ENCODE data around the gene STAM2. TPM values are rescaled to one million over a fixed set of nuclear protein-coding genes. Genes with fewer than 3 reads are reported as not detected.

The STAM2 gene
- total RNA-seq, 1 donor from 2014 or later: 35.3 TPM

DNA sequence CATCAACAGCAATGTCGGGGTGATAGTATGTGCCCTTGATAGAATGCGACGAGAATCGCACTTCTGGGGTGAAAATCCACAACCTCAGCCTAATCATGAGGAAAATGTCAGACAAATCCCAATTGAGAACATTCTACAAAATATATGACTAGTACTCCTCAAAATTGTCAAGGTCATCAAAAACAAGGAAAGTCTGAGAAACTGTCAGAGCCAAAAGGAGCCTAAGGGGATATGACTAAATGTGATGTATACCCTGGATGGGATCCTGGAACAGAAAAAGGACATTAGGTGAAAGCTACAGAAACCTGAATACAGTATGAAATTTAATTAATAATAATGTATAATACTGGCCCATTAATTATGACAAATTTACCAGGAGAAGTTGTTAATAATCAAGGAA is 69.1 kb downstream of the STAM2 start:
- H3K4me3 ChIP-seq (ENCODE audit: insufficient read depth, low read depth, low read length): no peak overlapping the region
- no peaks in the 10 kb centered on the region for H3K79me2 ChIP-seq (ENCODE audit: insufficient read depth, low read length)
- no peaks in the 10 kb centered on the region for H3K36me3 ChIP-seq (ENCODE audit: insufficient read depth, low read length)
- no peaks in the 10 kb centered on the region for H3K4me1 ChIP-seq (ENCODE audit: insufficient read depth, low read length)
- FAIRE-seq (no peak), DNase-seq (ENCODE audit: low read depth) (no peak)
- H3K4me1 Mint-ChIP-seq (ENCODE audit: low read depth, unreplicated experiment): no peaks in the 10 kb centered on the region
- peaks cover 7% of the 10 kb centered on the region for H3K27me3 Mint-ChIP-seq (ENCODE audit: low read depth, unreplicated experiment)
- H3K27me3 ChIP-seq (ENCODE audit: insufficient read depth, low read length): peaks cover 2% of the 10 kb centered on the region
- no peaks in the 10 kb centered on the region for H3K9me3 Mint-ChIP-seq (ENCODE audit: unreplicated experiment)
- no peak overlapping the region for H3K9ac ChIP-seq (ENCODE audit: low read length)
- no peaks in the 10 kb centered on the region for H3K36me3 Mint-ChIP-seq (ENCODE audit: low read depth, unreplicated experiment)
- no peaks in the 10 kb centered on the region for H3K9me3 ChIP-seq (ENCODE audit: insufficient read depth, low read depth, low read length)
- H3K27ac Mint-ChIP-seq (ENCODE audit: unreplicated experiment): no peak overlapping the region
- H4K20me1 ChIP-seq (ENCODE audit: insufficient read depth, low read length): no peaks in the 10 kb centered on the region
- no peak overlapping the region for H3K27ac ChIP-seq (ENCODE audit: low read depth, low read length)
- H3K4me2 ChIP-seq (ENCODE audit: low read length): no peak overlapping the region
- no peak overlapping the region for H3K4me3 Mint-ChIP-seq (ENCODE audit: unreplicated experiment)
- H2AFZ ChIP-seq (ENCODE audit: low read depth, low read length): no peak overlapping the region
- TF ChIP-seq, protein P1, sequence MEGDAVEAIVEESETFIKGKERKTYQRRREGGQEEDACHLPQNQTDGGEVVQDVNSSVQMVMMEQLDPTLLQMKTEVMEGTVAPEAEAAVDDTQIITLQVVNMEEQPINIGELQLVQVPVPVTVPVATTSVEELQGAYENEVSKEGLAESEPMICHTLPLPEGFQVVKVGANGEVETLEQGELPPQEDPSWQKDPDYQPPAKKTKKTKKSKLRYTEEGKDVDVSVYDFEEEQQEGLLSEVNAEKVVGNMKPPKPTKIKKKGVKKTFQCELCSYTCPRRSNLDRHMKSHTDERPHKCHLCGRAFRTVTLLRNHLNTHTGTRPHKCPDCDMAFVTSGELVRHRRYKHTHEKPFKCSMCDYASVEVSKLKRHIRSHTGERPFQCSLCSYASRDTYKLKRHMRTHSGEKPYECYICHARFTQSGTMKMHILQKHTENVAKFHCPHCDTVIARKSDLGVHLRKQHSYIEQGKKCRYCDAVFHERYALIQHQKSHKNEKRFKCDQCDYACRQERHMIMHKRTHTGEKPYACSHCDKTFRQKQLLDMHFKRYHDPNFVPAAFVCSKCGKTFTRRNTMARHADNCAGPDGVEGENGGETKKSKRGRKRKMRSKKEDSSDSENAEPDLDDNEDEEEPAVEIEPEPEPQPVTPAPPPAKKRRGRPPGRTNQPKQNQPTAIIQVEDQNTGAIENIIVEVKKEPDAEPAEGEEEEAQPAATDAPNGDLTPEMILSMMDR (IDR thresholded peaks at IDR 0.05; ENCODE audit: insufficient read depth, low read depth, low read length): no peak
- TF ChIP-seq EZH2 (IDR thresholded peaks at IDR 0.05; ENCODE audit: insufficient read depth, low read length): no peak

DNA sequence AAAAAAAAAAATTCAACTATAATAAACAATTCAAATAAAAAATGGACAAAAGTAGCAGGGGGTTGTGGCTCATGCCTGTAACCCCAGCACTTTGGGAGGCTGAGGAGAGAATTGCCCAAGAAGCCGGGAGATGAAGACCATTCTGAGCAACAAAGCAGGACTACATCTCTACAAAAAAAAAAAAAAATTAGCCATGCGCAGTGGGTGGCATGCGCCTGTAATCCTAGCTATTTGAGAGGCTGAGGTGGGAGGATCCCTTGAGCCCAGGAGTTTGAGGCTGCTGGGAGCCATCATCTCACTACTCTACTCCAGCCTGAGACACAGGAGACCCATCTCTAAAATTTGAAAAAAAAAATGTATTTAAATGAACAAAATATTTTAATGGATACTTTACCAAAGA is 72.3 kb downstream of the STAM2 start:
- Histone ChIP-seq H2AFZ (ENCODE audit: low read depth, low read length) (no peak overlapping the region), H3K4me1 (ENCODE audit: insufficient read depth, low read length) (peaks cover 7% of the 10 kb centered on the region), H3K4me2 (ENCODE audit: low read length) (no peak overlapping the region), H3K9ac (ENCODE audit: low read length) (no peak overlapping the region), H3K9me3 (ENCODE audit: insufficient read depth, low read depth, low read length) (no peaks in the 10 kb centered on the region), H3K27me3 (ENCODE audit: insufficient read depth, low read length) (peaks cover 26% of the 10 kb centered on the region), H3K27ac (ENCODE audit: low read depth, low read length) (no peak overlapping the region), H4K20me1 (ENCODE audit: insufficient read depth, low read length) (no peaks in the 10 kb centered on the region), H3K36me3 (ENCODE audit: insufficient read depth, low read length) (no peaks in the 10 kb centered on the region), H3K79me2 (ENCODE audit: insufficient read depth, low read length) (no peaks in the 10 kb centered on the region), H3K4me3 (ENCODE audit: insufficient read depth, low read depth, low read length) (no peak overlapping the region)
- H3K9me3 Mint-ChIP-seq (ENCODE audit: unreplicated experiment): no peaks in the 10 kb centered on the region
- FAIRE-seq (no peak), DNase-seq (ENCODE audit: low read depth) (no peak)
- no peak overlapping the region for H3K27ac Mint-ChIP-seq (ENCODE audit: unreplicated experiment)
- peaks cover 23% of the 10 kb centered on the region for H3K27me3 Mint-ChIP-seq (ENCODE audit: low read depth, unreplicated experiment)
- TF ChIP-seq, protein P1 (IDR thresholded peaks at IDR 0.05; ENCODE audit: insufficient read depth, low read depth, low read length): no peak
- no peak for TF ChIP-seq EZH2 (IDR thresholded peaks at IDR 0.05; ENCODE audit: insufficient read depth, low read length)
- H3K4me1 Mint-ChIP-seq (ENCODE audit: low read depth, unreplicated experiment): peaks cover 5% of the 10 kb centered on the region
- H3K4me3 Mint-ChIP-seq (ENCODE audit: unreplicated experiment): no peak overlapping the region
- H3K36me3 Mint-ChIP-seq (ENCODE audit: low read depth, unreplicated experiment): no peaks in the 10 kb centered on the region

DNA sequence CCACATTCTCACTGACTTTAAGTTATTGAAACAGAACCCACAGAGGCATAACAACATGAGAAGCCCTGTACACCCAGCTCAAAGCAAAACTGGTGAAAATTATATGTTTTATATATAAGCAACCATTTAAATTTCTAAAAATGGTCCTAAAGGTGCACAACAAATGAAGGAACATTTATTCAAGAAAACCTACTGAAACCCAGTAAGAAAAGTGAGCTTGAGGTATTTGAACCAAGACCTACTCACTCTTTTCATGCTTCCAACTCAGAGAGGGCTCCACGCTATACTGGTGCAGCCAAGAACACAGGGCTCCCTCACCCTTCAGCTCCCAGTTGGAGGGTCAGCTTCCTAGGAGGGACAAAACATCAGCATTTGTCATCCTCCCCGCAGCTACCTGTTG is 74.6 kb downstream of the STAM2 start:
- FAIRE-seq: no peak
- H3K36me3 ChIP-seq (ENCODE audit: insufficient read depth, low read length): no peaks in the 10 kb centered on the region
- H3K27ac Mint-ChIP-seq (ENCODE audit: unreplicated experiment): no peak overlapping the region
- no peaks in the 10 kb centered on the region for H3K79me2 ChIP-seq (ENCODE audit: insufficient read depth, low read length)
- H3K27me3 ChIP-seq (ENCODE audit: insufficient read depth, low read length): peaks cover 44% of the 10 kb centered on the region
- H2AFZ ChIP-seq (ENCODE audit: low read depth, low read length): no peak overlapping the region
- no peak for DNase-seq (ENCODE audit: low read depth)
- no peaks in the 10 kb centered on the region for H3K9me3 ChIP-seq (ENCODE audit: insufficient read depth, low read depth, low read length)
- TF ChIP-seq, protein P1 (IDR thresholded peaks at IDR 0.05; ENCODE audit: insufficient read depth, low read depth, low read length): no peak
- TF ChIP-seq EZH2 (IDR thresholded peaks at IDR 0.05; ENCODE audit: insufficient read depth, low read length): no peak
- peaks cover 5% of the 10 kb centered on the region for H3K4me1 Mint-ChIP-seq (ENCODE audit: low read depth, unreplicated experiment)
- peaks cover 31% of the 10 kb centered on the region for H3K27me3 Mint-ChIP-seq (ENCODE audit: low read depth, unreplicated experiment)
- H3K4me3 ChIP-seq (ENCODE audit: insufficient read depth, low read depth, low read length): no peak overlapping the region
- no peaks in the 10 kb centered on the region for H3K9me3 Mint-ChIP-seq (ENCODE audit: unreplicated experiment)
- no peak overlapping the region for H3K27ac ChIP-seq (ENCODE audit: low read depth, low read length)
- no peak overlapping the region for H3K4me3 Mint-ChIP-seq (ENCODE audit: unreplicated experiment)
- H3K36me3 Mint-ChIP-seq (ENCODE audit: low read depth, unreplicated experiment): no peaks in the 10 kb centered on the region
- peaks cover 12% of the 10 kb centered on the region for H3K4me1 ChIP-seq (ENCODE audit: insufficient read depth, low read length)
- H3K4me2 ChIP-seq (ENCODE audit: low read length): no peak overlapping the region
- H4K20me1 ChIP-seq (ENCODE audit: insufficient read depth, low read length): no peaks in the 10 kb centered on the region
- H3K9ac ChIP-seq (ENCODE audit: low read length): no peak overlapping the region

Measured in astrocyte (in vitro differentiated cells and primary cell).